Astrocyte (in vitro differentiated cells and primary cell): ENCODE results near the gene KIF3C. TPM values are rescaled to one million over a fixed set of nuclear protein-coding genes. Genes with fewer than 3 reads are reported as not detected.

Source experiments
- DNase-seq: peaks from one replicate; pipeline ENCODE4 v3.0.0-alpha.2; 2010; ENCODE audit warnings: low read depth
- FAIRE-seq: peaks from 2 replicates; lab custom pipeline; 2011; peaks lifted over from hg19 to GRCh38; lab: Jason Lieb, UNC
- H2AFZ ChIP-seq: 2 replicates; pipeline ENCODE4 v1.6.0; 2012; ENCODE audit warnings: low read depth, low read length, inconsistent platforms
- H3K27ac ChIP-seq: 2 replicates; pipeline ENCODE4 v1.5.1; 2011; ENCODE audit warnings: low read depth, low read length, inconsistent platforms
- H3K27me3 ChIP-seq: 2 replicates; pipeline ENCODE4 v1.6.0; 2011; ENCODE audit warnings: low read length, inconsistent platforms; ENCODE audit not compliant: insufficient read depth
- H3K36me3 ChIP-seq: 2 replicates; pipeline ENCODE4 v1.5.1; 2011; ENCODE audit warnings: low read length, inconsistent platforms; ENCODE audit not compliant: insufficient read depth
- H3K4me1 ChIP-seq: 2 replicates; pipeline ENCODE4 v1.5.1; 2011; ENCODE audit warnings: low read length, inconsistent platforms; ENCODE audit not compliant: insufficient read depth
- H3K4me2 ChIP-seq: 2 replicates; pipeline ENCODE4 v1.6.0; 2012; ENCODE audit warnings: low read length, inconsistent platforms
- H3K4me3 ChIP-seq: 2 replicates; pipeline ENCODE4 v1.5.1; 2011; ENCODE audit warnings: low read depth, mild to moderate bottlenecking, low read length, inconsistent platforms; ENCODE audit not compliant: insufficient read depth
- H3K79me2 ChIP-seq: 2 replicates; pipeline ENCODE4 v1.6.0; 2012; ENCODE audit warnings: mild to moderate bottlenecking, low read length, inconsistent platforms; ENCODE audit not compliant: insufficient read depth
- H3K9ac ChIP-seq: 2 replicates; pipeline ENCODE4 v1.6.0; 2012; ENCODE audit warnings: mild to moderate bottlenecking, low read length, inconsistent platforms
- H3K9me3 ChIP-seq: 2 replicates; pipeline ENCODE4 v1.5.1; 2012; ENCODE audit warnings: low read depth, mild to moderate bottlenecking, low read length, inconsistent platforms; ENCODE audit not compliant: insufficient read depth
- H4K20me1 ChIP-seq: 2 replicates; pipeline ENCODE4 v1.6.0; 2012; ENCODE audit warnings: low read length, inconsistent platforms; ENCODE audit not compliant: insufficient read depth
- H3K27ac Mint-ChIP-seq: one replicate; pipeline ENCODE4 v1.8.0; 2021; ENCODE audit warnings: mild to moderate bottlenecking, mixed read lengths; ENCODE audit not compliant: unreplicated experiment
- H3K27me3 Mint-ChIP-seq: one replicate; pipeline ENCODE4 v1.8.0; 2021; ENCODE audit warnings: low read depth, mixed read lengths; ENCODE audit not compliant: unreplicated experiment
- H3K36me3 Mint-ChIP-seq: one replicate; pipeline ENCODE4 v1.8.0; 2021; ENCODE audit warnings: low read depth, mixed read lengths; ENCODE audit not compliant: unreplicated experiment
- H3K4me1 Mint-ChIP-seq: one replicate; pipeline ENCODE4 v1.8.0; 2021; ENCODE audit warnings: low read depth, mixed read lengths; ENCODE audit not compliant: unreplicated experiment
- H3K4me3 Mint-ChIP-seq: one replicate; pipeline ENCODE4 v1.8.0; 2021; ENCODE audit warnings: mild to moderate bottlenecking, moderate library complexity, mixed read lengths; ENCODE audit not compliant: unreplicated experiment
- H3K9me3 Mint-ChIP-seq: one replicate; pipeline ENCODE4 v1.8.0; 2021; ENCODE audit warnings: mild to moderate bottlenecking, mixed read lengths; ENCODE audit not compliant: unreplicated experiment
- CTCF ChIP-seq: IDR thresholded peaks from 2 replicates; pipeline ENCODE4 v1.5.1; 2011; ENCODE audit warnings: low read depth, mild to moderate bottlenecking, inconsistent platforms, low read length, moderate library complexity; ENCODE audit not compliant: insufficient read depth
- EZH2 ChIP-seq: IDR thresholded peaks from 2 replicates; pipeline ENCODE4 v1.6.1; 2012; ENCODE audit warnings: mild to moderate bottlenecking, low read length, inconsistent platforms; ENCODE audit not compliant: insufficient read depth
- total RNA-seq: library from RNA; stranded (reverse); gene quantifications from 2 replicates; pipeline ENCODE4 v1.2.1, GENCODE V29; 2021

The KIF3C gene
- total RNA-seq, 1 donor from 2014 or later = 38.7 TPM

GRCh38 chr2:26008095-26008494, 25.8 kb upstream of the KIF3C start:
- no peak overlapping the region for H3K4me3 ChIP-seq
- H3K79me2 ChIP-seq = no peaks in the 10 kb centered on the region
- DNase-seq (no peak), FAIRE-seq (no peak)
- Mint-ChIP-seq H3K36me3 (no peaks in the 10 kb centered on the region), H3K4me3 (no peak overlapping the region), H3K27ac (no peak overlapping the region), H3K4me1 (peaks cover 18% of the 10 kb centered on the region), H3K27me3 (no peaks in the 10 kb centered on the region), H3K9me3 (peaks cover 2% of the 10 kb centered on the region)
- H3K36me3 ChIP-seq = no peaks in the 10 kb centered on the region
- TF ChIP-seq EZH2 (no peak), CTCF (no peak)
- no peak overlapping the region for H3K9ac ChIP-seq
- no peak overlapping the region for H3K27ac ChIP-seq
- H3K4me2 ChIP-seq = no peak overlapping the region
- H4K20me1 ChIP-seq = no peaks in the 10 kb centered on the region
- H2AFZ ChIP-seq = no peak overlapping the region
- H3K27me3 ChIP-seq = no peaks in the 10 kb centered on the region
- peaks cover 22% of the 10 kb centered on the region for H3K4me1 ChIP-seq
- no peaks in the 10 kb centered on the region for H3K9me3 ChIP-seq

- no peak for DNase-seq
- H3K9me3 Mint-ChIP-seq = no peaks in the 10 kb centered on the region
- H3K9me3 ChIP-seq = no peaks in the 10 kb centered on the region
- no peak overlapping the region for H3K4me3 ChIP-seq
- H3K27ac Mint-ChIP-seq = peak overlapping the region; percentile 26
- H3K27ac ChIP-seq = no peak overlapping the region
- no peaks in the 10 kb centered on the region for H3K79me2 ChIP-seq
- H4K20me1 ChIP-seq = no peaks in the 10 kb centered on the region
- H3K36me3 Mint-ChIP-seq = no peaks in the 10 kb centered on the region
- TF ChIP-seq CTCF (no peak), EZH2 (no peak)
- H3K9ac ChIP-seq = no peak overlapping the region
- H3K4me2 ChIP-seq = no peak overlapping the region
- no peak overlapping the region for H3K4me3 Mint-ChIP-seq
- no peaks in the 10 kb centered on the region for H3K27me3 Mint-ChIP-seq
- H3K4me1 ChIP-seq = peaks cover 10% of the 10 kb centered on the region
- peaks cover 16% of the 10 kb centered on the region for H3K4me1 Mint-ChIP-seq
- H2AFZ ChIP-seq = no peak overlapping the region
- no peaks in the 10 kb centered on the region for H3K27me3 ChIP-seq
- no peaks in the 10 kb centered on the region for H3K36me3 ChIP-seq
- FAIRE-seq = no peak
Measured at GRCh38 chr2:26002632-26003310, 20.5 kb upstream of the KIF3C start.

- Histone ChIP-seq H3K4me1 (peaks cover 14% of the 10 kb centered on the region), H3K9me3 (no peaks in the 10 kb centered on the region), H4K20me1 (no peaks in the 10 kb centered on the region), H3K27me3 (no peaks in the 10 kb centered on the region), H3K4me2 (no peak overlapping the region), H3K79me2 (no peaks in the 10 kb centered on the region), H3K9ac (no peak overlapping the region), H3K4me3 (no peak overlapping the region), H2AFZ (no peak overlapping the region), H3K36me3 (no peaks in the 10 kb centered on the region), H3K27ac (no peak overlapping the region)
- H3K4me3 Mint-ChIP-seq = no peak overlapping the region
- no peaks in the 10 kb centered on the region for H3K27me3 Mint-ChIP-seq
- no peak for TF ChIP-seq EZH2
- no peak for TF ChIP-seq CTCF
- H3K36me3 Mint-ChIP-seq = no peaks in the 10 kb centered on the region
- no peak for FAIRE-seq
- no peak overlapping the region for H3K27ac Mint-ChIP-seq
- no peak for DNase-seq
- H3K9me3 Mint-ChIP-seq = no peaks in the 10 kb centered on the region
- peaks cover 19% of the 10 kb centered on the region for H3K4me1 Mint-ChIP-seq
Measured at GRCh38 chr2:26001743-26002351, 19.6 kb upstream of the KIF3C start.
